HG03196 (cell line): Measurements from ENCODE around the gene EDAR.

ENCODE experiments used
- ATAC-seq: cut with Tn5 transposase; IDR thresholded peaks from one replicate; pipeline ENCODE4 v1.9.1; 2021; ENCODE audit not compliant: unreplicated experiment

Gene EDAR

DNA sequence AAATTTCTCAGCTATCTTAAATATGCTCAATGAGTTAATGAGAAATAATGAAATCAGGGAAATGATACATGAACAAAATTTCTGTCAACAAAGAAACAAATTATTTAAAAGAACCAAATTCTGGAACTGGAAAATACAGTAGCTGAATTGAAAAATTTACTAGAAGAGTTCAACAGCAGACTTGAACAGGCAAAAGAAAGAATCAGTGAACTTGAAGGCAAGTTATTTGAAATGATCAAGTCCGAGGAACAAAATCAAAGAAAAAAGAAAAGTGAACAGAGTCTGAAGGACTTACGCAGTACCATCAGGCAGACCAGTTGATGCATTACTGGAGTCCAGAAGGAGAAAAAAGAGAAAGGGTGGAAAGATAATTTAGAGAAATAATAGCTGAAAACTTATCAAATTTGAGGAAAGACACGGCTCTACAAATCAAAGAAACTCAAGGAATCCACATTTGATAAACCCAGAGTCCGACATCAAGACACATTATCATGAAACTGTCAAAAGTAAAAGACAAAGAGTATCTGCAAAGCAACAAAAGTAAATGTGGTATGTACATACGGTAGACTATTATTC is 118.9 kb downstream of the EDAR start:
- no peak for ATAC-seq

DNA sequence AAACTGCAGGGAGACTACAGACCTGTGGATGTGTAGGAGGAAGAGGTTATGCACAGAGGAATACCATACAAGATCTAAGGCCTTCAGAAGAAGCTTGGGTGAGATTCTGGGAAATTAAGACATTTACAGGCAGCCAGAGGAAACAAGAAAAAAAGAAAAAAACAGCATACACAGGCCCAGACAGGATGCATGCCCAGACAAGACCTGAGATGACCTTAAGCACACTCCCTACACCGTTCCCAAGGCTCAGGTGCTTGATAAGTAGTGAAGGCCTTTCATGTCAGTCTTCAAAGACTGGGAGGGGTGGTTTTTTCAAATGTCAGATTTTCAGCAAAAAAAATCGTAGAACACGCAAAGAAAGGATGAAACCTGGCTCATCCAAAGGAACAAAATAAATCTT is 119.5 kb downstream of the EDAR start:
- no peak for ATAC-seq

DNA sequence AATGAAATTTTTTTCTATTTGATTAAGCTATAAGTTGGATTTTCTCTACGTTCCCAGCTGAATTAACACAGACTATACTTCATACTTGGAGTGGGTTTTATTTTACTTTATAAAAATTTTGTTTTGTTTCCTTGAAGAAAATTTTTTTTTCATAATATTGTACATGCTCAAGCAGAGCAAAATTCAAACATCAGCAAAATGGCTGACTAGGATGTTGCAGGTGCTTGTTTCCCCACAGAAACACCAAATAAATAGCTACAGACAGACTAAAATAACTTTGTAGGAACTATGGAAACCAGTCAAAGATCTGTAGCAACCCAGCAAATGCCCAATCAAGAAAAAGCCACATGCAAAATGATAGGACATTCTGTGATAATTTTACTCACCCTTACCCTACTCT is 120.1 kb downstream of the EDAR start:
- no peak for ATAC-seq

DNA sequence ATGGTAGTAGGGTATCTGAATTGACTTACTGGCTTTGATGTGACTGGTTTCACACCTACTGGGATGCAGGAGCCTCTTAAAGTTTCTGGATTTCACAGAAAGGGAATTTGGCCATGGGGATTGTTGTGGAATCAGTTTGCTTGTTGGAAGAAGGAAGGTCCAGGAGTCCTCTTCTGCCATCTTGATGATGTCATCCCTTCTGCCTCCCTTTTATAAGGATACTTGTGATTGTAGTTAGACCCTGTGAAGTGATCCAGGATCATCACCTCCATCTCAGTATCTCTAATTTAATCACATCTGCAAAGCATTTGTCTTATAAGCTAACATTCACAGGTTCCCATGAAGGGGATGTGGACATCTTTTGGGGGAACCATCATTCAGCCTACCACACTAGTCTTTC is 123.0 kb downstream of the EDAR start:
- no peak for ATAC-seq

DNA sequence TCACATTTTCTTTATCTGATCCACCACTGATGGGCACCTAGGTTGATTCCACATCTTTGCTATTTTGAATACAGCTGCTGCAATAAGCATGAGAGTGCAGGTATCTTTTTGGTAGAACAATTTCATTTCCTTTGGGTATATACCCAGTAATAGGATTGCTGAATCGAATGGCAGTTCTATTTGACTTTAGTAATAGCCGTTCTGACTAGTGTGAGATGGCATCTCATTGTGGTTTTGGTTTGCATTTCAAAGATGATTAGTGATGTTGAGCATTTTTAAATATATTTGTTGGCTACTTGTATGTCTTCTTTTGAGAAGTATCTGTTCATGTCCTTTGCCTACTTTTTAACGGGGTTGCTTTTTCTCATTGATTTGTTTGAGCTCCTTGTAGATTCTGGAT is 130.1 kb downstream of the EDAR start:
- ATAC-seq = no peak

DNA sequence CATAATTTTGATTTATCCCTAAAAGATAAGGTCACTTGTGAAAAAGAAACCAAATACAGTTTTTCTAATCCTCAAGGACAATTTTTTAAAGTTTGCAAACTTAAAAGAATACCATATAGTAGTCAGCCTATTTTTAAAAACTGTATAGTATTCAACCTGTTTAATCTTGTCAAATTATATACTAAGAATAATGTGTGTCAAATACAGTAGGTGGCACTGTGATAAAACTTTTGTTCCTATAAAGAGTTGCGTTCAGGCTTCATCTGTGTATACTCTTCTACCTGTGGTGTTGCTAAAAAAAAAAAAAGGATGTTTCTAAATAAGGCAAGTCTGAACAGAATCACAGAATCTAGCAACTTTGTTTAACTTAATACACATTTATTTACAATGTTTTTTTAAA is 133.8 kb downstream of the EDAR start:
- ATAC-seq = no peak

DNA sequence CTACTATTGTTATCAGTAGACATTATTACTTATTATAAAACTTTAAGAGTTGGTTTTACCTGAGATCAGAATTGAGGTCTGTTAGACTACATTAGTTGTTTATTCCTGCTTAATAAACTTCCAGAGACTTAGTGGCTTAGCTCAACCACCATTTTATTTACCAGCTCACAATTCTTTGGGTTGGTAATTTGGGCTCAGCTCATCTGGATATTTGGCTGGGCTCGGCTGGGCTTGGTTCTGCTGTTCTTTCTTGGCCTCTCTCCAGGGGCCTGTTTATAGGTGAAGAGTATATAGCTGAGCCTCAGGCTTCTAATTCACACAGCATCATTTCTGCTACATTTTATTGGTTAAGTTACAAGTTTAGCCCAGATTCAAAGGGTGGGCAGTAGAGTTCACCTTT is 134.5 kb downstream of the EDAR start:
- ATAC-seq = no peak

DNA sequence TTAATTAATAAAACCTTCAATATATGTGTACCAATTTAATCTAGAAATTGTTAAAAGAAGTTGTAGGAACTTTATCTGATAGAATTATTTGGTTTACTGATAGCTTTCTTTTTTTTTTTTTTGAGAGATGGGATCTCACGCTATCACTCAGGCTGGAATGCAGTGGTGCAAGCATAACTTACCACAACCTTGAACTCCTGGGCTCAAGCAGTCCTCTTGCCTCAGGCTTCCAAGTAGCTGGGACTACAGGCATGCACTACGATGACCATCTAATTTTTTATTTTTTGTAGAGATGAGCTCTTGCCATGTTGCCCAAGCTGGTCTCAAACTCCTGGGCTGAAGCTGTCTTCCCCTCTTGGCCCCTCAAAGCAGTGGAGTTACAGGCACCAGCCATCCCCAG is 135.6 kb downstream of the EDAR start:
- ATAC-seq = no peak

DNA sequence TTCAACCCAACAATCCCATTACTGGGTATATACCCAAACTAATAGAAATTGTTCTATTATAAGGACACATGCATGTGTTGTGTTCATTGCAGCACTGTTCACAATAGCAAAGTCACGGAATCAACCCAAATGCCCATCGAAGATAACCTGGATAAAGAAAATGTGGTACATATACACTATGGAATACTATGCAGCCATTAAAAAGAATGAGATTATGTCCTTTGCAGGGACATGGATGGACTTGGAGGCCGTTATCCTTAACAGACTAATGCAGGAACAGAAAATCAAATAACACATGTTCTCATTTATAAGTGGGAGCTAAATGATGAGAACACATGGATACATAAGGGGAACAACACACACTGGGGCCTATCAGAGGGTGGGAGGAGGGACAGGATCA is 136.6 kb downstream of the EDAR start:
- no peak for ATAC-seq

DNA sequence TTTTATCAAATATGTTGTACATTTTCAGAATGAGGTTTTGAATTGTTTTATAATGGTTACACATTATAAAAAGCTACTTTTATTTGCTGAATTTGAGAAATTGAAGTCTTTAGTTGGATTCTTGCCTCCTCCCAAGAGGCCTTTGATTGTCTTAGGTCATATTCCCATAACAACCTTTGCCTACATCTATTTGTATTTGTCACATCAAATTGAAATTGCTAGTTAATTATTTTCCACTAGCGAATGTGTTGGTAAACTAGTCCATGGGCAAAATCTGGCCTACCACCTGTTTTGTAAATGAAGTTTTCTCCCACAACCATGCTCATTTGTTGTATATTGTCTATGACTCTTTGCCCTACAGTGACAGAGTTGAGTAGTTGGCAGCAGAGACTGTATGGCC is 142.0 kb downstream of the EDAR start:
- no peak for ATAC-seq

DNA sequence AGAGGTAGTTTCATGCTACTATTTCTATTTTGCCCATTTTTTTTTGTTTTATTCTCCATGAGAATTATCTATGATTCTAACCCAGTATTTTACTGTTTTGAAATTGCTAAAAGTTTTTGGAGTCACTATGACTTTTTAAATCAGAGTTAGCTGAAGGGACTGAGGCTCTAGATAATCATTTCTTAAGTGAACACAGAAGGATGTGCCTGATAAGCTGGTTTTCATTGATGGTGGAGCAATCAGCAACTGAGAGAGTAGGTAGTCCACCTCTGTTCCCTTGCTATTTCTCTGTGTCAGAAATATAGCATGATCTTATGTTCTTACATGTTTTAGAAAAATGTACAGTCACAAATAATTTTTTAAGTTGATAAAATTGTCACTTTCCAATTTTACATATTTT is 143.1 kb downstream of the EDAR start:
- ATAC-seq = no peak
